WTC11 (cell line): Measurements from ENCODE around the gene CCDC183.

Source experiments
- ETV6 ChIP-seq: sonication (generic); formaldehyde crosslinking; IDR thresholded peaks from 2 replicates; pipeline ENCODE4 v1.8.1; 2022; ENCODE audit warnings: mild to moderate bottlenecking, missing genetic modification reagents
- FOXJ3 ChIP-seq: sonication (generic); formaldehyde crosslinking; IDR thresholded peaks from 2 replicates; pipeline ENCODE4 v1.9.0; 2021; ENCODE audit warnings: missing genetic modification reagents, mild to moderate bottlenecking, borderline replicate concordance
- FOXP1 ChIP-seq: sonication (generic); formaldehyde crosslinking; IDR thresholded peaks from 2 replicates; pipeline ENCODE4 v1.8.0; 2022; ENCODE audit warnings: missing genetic modification reagents, mild to moderate bottlenecking, moderate library complexity, borderline replicate concordance
- OVOL2 ChIP-seq: fragments of 250-450 bp; sonication (Bioruptor Pico); IDR thresholded peaks from 2 replicates; pipeline ENCODE4 v1.9.0; 2021; ENCODE audit warnings: mild to moderate bottlenecking, borderline replicate concordance
- RELA ChIP-seq: sonication (generic); formaldehyde crosslinking; IDR thresholded peaks from 2 replicates; pipeline ENCODE4 v1.8.1; 2022; ENCODE audit warnings: missing genetic modification reagents, mild to moderate bottlenecking, borderline replicate concordance
- SP1 ChIP-seq: sonication (generic); formaldehyde crosslinking; conservative IDR thresholded peaks from 2 replicates; pipeline ENCODE4 v1.8.1; 2022; ENCODE audit warnings: missing genetic modification reagents
- TP53 ChIP-seq: sonication (generic); formaldehyde crosslinking; IDR thresholded peaks from 2 replicates; pipeline ENCODE4 v1.8.1; 2023; ENCODE audit warnings: mild to moderate bottlenecking, missing genetic modification reagents
- ZBTB21 ChIP-seq: sonication (generic); formaldehyde crosslinking; IDR thresholded peaks from 2 replicates; pipeline ENCODE4 v1.8.1; 2023; ENCODE audit warnings: mild to moderate bottlenecking, missing genetic modification reagents, borderline replicate concordance
- TF ChIP-seq, protein P1 (sequence below): fragments of 200-600 bp; IDR thresholded peaks from 2 replicates; pipeline ENCODE4 v1.8.0; 2022; ENCODE audit warnings: antibody characterized with exemption
- TF ChIP-seq, protein P2 (sequence below): sonication (generic); formaldehyde crosslinking; IDR thresholded peaks from 2 replicates; pipeline ENCODE4 v1.8.0; 2023; ENCODE audit warnings: missing genetic modification reagents
- TF ChIP-seq, protein P3 (sequence below): sonication (generic); formaldehyde crosslinking; IDR thresholded peaks from 2 replicates; pipeline ENCODE4 v1.8.0; 2022; ENCODE audit warnings: mild to moderate bottlenecking, missing genetic modification reagents
- TF ChIP-seq, protein P4 (sequence below): fragments of 250-450 bp; sonication (Bioruptor Pico); IDR thresholded peaks from 2 replicates; pipeline ENCODE4 v1.9.0; 2021; ENCODE audit warnings: mild to moderate bottlenecking, borderline replicate concordance
- TF ChIP-seq, protein P5 (sequence below): sonication (generic); formaldehyde crosslinking; IDR thresholded peaks from 2 replicates; pipeline ENCODE4 v1.8.1; 2023; ENCODE audit warnings: mild to moderate bottlenecking, missing genetic modification reagents, moderate library complexity

DNA sequence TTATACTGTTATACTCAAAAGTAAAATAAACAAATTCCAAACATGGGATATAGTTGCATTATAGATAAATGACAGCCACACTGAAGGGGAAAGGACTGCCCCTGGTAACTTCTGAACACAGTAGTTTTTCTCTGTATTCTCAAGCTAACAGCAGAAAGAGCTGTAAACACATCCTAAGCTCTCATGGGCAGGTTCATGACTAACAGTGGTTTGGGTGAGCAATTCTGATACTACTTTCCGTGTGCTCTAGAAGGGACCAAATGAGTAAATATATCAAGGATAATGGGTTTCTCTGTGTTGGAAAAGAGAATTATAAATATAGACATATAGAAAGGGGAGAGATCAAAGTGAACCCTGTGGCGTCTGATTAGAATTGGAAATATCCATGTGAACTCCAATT is 45.6 kb upstream of the CCDC183 start:
- TF ChIP-seq RELA (no peak), FOXP1 (CRISPR knock-in tag) (no peak), TP53 (no peak), ZBTB21 (CRISPR knock-in tag) (no peak), FOXJ3 (CRISPR knock-in tag) (no peak), ETV6 (CRISPR knock-in tag) (no peak), SP1 (CRISPR knock-in tag) (no peak), OVOL2 (CRISPR knock-in tag) (no peak)
- TF ChIP-seq, protein P1, sequence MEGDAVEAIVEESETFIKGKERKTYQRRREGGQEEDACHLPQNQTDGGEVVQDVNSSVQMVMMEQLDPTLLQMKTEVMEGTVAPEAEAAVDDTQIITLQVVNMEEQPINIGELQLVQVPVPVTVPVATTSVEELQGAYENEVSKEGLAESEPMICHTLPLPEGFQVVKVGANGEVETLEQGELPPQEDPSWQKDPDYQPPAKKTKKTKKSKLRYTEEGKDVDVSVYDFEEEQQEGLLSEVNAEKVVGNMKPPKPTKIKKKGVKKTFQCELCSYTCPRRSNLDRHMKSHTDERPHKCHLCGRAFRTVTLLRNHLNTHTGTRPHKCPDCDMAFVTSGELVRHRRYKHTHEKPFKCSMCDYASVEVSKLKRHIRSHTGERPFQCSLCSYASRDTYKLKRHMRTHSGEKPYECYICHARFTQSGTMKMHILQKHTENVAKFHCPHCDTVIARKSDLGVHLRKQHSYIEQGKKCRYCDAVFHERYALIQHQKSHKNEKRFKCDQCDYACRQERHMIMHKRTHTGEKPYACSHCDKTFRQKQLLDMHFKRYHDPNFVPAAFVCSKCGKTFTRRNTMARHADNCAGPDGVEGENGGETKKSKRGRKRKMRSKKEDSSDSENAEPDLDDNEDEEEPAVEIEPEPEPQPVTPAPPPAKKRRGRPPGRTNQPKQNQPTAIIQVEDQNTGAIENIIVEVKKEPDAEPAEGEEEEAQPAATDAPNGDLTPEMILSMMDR, result no peak
- TF ChIP-seq, protein P2, sequence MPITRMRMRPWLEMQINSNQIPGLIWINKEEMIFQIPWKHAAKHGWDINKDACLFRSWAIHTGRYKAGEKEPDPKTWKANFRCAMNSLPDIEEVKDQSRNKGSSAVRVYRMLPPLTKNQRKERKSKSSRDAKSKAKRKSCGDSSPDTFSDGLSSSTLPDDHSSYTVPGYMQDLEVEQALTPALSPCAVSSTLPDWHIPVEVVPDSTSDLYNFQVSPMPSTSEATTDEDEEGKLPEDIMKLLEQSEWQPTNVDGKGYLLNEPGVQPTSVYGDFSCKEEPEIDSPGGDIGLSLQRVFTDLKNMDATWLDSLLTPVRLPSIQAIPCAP (CRISPR knock-in tag), result no peak
- TF ChIP-seq, protein P3, sequence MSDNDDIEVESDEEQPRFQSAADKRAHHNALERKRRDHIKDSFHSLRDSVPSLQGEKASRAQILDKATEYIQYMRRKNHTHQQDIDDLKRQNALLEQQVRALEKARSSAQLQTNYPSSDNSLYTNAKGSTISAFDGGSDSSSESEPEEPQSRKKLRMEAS, result no peak
- TF ChIP-seq, protein P4, sequence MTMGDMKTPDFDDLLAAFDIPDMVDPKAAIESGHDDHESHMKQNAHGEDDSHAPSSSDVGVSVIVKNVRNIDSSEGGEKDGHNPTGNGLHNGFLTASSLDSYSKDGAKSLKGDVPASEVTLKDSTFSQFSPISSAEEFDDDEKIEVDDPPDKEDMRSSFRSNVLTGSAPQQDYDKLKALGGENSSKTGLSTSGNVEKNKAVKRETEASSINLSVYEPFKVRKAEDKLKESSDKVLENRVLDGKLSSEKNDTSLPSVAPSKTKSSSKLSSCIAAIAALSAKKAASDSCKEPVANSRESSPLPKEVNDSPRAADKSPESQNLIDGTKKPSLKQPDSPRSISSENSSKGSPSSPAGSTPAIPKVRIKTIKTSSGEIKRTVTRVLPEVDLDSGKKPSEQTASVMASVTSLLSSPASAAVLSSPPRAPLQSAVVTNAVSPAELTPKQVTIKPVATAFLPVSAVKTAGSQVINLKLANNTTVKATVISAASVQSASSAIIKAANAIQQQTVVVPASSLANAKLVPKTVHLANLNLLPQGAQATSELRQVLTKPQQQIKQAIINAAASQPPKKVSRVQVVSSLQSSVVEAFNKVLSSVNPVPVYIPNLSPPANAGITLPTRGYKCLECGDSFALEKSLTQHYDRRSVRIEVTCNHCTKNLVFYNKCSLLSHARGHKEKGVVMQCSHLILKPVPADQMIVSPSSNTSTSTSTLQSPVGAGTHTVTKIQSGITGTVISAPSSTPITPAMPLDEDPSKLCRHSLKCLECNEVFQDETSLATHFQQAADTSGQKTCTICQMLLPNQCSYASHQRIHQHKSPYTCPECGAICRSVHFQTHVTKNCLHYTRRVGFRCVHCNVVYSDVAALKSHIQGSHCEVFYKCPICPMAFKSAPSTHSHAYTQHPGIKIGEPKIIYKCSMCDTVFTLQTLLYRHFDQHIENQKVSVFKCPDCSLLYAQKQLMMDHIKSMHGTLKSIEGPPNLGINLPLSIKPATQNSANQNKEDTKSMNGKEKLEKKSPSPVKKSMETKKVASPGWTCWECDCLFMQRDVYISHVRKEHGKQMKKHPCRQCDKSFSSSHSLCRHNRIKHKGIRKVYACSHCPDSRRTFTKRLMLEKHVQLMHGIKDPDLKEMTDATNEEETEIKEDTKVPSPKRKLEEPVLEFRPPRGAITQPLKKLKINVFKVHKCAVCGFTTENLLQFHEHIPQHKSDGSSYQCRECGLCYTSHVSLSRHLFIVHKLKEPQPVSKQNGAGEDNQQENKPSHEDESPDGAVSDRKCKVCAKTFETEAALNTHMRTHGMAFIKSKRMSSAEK (CRISPR knock-in tag), result no peak
- TF ChIP-seq, protein P5, sequence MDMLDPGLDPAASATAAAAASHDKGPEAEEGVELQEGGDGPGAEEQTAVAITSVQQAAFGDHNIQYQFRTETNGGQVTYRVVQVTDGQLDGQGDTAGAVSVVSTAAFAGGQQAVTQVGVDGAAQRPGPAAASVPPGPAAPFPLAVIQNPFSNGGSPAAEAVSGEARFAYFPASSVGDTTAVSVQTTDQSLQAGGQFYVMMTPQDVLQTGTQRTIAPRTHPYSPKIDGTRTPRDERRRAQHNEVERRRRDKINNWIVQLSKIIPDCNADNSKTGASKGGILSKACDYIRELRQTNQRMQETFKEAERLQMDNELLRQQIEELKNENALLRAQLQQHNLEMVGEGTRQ (CRISPR knock-in tag), result no peak
